ENCODE measurements around the gene ULK4.

The ULK4 gene

DNA sequence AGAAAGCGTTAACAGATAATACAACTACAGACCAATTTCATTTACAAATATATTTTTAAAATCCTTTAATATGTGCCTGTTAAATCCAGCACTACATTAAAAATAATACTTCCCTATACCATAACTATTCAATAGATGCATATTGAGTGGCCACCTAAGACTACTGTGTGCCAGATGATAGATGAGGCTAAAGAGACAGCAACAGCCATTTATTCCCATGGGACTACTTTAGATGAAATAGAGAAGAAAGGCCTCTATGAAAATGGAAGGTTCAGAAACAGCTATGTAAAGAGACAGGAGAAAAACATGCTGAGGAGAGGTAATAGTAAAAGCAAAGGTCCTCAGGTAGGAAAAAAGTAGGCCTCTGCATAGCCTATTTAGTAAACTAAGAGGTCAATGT lies 358.1 kb downstream of the ULK4 start:
- H3K4me3 ChIP-seq (ENCODE audit: low read depth in 1 of 2, low read length in 1 of 2) = no peak overlapping the region
- H3K4me1 ChIP-seq (ENCODE audit: control insufficient read depth in 1 of 2, insufficient read depth in 1 of 2, low read depth in 1 of 2, low read length in 1 of 2) = no peaks in the 10 kb centered on the region
- TF ChIP-seq, protein P1, sequence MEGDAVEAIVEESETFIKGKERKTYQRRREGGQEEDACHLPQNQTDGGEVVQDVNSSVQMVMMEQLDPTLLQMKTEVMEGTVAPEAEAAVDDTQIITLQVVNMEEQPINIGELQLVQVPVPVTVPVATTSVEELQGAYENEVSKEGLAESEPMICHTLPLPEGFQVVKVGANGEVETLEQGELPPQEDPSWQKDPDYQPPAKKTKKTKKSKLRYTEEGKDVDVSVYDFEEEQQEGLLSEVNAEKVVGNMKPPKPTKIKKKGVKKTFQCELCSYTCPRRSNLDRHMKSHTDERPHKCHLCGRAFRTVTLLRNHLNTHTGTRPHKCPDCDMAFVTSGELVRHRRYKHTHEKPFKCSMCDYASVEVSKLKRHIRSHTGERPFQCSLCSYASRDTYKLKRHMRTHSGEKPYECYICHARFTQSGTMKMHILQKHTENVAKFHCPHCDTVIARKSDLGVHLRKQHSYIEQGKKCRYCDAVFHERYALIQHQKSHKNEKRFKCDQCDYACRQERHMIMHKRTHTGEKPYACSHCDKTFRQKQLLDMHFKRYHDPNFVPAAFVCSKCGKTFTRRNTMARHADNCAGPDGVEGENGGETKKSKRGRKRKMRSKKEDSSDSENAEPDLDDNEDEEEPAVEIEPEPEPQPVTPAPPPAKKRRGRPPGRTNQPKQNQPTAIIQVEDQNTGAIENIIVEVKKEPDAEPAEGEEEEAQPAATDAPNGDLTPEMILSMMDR (IDR thresholded peaks at IDR 0.05) = no peak
- no peaks in the 10 kb centered on the region for H3K27me3 ChIP-seq
- no peaks in the 10 kb centered on the region for H3K36me3 ChIP-seq
- H3K9me3 ChIP-seq = no peaks in the 10 kb centered on the region
- no peak overlapping the region for H3K27ac ChIP-seq

DNA sequence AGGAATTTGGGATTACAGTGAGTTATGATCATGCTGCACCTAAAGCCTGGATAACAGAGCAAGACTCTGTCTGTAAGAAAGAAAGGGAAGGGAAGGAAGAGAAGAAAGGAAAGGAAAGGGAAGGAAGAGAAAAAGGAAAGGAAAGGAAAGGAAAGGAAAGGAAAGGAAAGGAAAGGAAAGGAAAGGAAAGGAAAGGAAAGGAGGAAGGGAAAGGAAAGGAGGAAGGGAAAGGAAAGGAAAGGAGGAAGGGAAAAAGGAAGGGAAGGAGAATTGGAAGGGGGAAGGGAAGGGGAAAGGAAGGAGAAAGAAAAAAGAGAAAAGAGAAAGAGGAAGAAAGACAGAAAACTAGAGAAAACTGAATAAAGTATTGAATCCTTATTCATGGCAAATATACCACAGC lies 359.8 kb downstream of the ULK4 start:
- Histone ChIP-seq H3K27ac (no peak overlapping the region), H3K4me1 (ENCODE audit: control insufficient read depth in 1 of 2, insufficient read depth in 1 of 2, low read depth in 1 of 2, low read length in 1 of 2) (no peaks in the 10 kb centered on the region), H3K36me3 (no peaks in the 10 kb centered on the region), H3K4me3 (ENCODE audit: low read depth in 1 of 2, low read length in 1 of 2) (no peak overlapping the region), H3K9me3 (no peaks in the 10 kb centered on the region), H3K27me3 (no peaks in the 10 kb centered on the region)
- TF ChIP-seq, protein P1 (IDR thresholded peaks at IDR 0.05) = no peak

DNA sequence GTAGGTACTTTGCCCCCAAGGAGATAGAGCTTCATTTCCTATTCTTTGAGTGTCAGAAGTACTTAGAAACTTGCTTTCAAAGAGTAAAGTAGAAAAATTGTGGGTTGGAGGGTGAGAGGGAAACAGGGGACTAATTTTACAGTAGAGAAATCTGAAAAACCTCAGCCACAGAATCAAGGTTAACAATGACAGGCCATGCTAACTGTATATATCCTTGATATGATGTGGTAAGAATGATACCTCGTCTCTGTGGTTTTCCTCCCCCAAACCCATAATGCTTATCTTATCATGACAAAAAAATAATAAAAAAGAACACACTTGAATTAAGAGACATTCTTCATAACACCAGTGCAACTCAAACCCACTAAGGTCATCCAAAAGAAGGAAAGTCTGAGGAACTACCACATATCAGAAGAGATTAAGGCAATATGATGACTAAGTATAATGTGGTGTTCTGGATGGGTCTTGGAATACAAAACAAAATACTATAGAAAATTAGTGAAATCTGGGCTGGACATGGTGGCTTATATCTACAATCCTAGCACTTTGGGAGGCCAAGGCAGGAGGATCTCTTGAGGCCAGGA lies 360.4 kb downstream of the ULK4 start:
- H3K9me3 ChIP-seq = no peaks in the 10 kb centered on the region
- TF ChIP-seq, protein P1 (IDR thresholded peaks at IDR 0.05) = no peak
- no peak overlapping the region for H3K4me3 ChIP-seq (ENCODE audit: low read depth in 1 of 2, low read length in 1 of 2)
- H3K4me1 ChIP-seq (ENCODE audit: control insufficient read depth in 1 of 2, insufficient read depth in 1 of 2, low read depth in 1 of 2, low read length in 1 of 2) = no peaks in the 10 kb centered on the region
- no peaks in the 10 kb centered on the region for H3K27me3 ChIP-seq
- no peak overlapping the region for H3K27ac ChIP-seq
- no peaks in the 10 kb centered on the region for H3K36me3 ChIP-seq

DNA sequence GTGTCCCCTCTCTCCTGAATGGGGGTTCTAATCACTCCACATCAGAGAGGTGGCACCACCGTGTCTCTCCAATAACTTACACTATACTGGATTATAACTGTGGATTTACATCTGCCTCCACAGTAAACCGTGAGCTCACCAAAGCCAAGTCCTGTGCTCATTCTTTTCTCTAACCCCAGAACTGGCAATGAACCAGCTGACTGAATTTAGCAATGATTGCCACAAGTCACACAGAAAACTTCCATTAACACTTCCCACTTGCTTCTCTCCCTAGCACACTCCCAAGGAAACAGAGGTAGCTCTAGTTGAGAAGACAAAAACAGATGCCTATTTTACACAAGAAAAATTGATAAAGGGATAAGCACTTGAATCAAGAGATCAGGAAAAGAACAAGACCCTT lies 361.3 kb downstream of the ULK4 start:
- no peaks in the 10 kb centered on the region for H3K9me3 ChIP-seq
- H3K27me3 ChIP-seq = no peaks in the 10 kb centered on the region
- TF ChIP-seq, protein P1 (IDR thresholded peaks at IDR 0.05) = no peak
- no peaks in the 10 kb centered on the region for H3K4me1 ChIP-seq (ENCODE audit: control insufficient read depth in 1 of 2, insufficient read depth in 1 of 2, low read depth in 1 of 2, low read length in 1 of 2)
- H3K4me3 ChIP-seq (ENCODE audit: low read depth in 1 of 2, low read length in 1 of 2) = no peak overlapping the region
- no peaks in the 10 kb centered on the region for H3K36me3 ChIP-seq
- H3K27ac ChIP-seq = no peak overlapping the region

DNA sequence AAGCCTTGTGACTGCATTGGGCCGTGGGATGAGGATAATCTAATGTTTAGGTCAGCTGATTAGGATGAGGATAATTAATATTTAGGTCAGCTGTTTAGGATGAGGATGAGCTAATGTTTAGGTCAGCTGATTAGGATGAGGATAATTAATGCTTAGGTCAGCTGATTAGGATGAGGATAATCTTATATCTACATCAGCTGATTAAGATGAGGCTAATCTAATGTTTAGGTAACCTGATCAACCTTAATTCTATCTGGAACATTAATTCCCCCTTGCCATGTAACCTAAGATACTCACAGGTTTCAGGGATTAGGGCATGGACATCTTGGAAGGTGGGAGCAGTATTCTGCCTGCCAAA lies 362.8 kb downstream of the ULK4 start:
- no peaks in the 10 kb centered on the region for H3K9me3 ChIP-seq
- no peaks in the 10 kb centered on the region for H3K27me3 ChIP-seq
- no peak overlapping the region for H3K27ac ChIP-seq
- H3K36me3 ChIP-seq = no peaks in the 10 kb centered on the region
- H3K4me3 ChIP-seq (ENCODE audit: low read depth in 1 of 2, low read length in 1 of 2) = no peak overlapping the region
- TF ChIP-seq, protein P1 (IDR thresholded peaks at IDR 0.05) = no peak
- H3K4me1 ChIP-seq (ENCODE audit: control insufficient read depth in 1 of 2, insufficient read depth in 1 of 2, low read depth in 1 of 2, low read length in 1 of 2) = no peaks in the 10 kb centered on the region

All from neutrophil (primary cell).